HG02870 (cell line): ENCODE measurements around the gene ANKDD1A.

Source experiments
- ATAC-seq: cut with Tn5 transposase; IDR thresholded peaks from one replicate; pipeline ENCODE4 v1.9.1; 2021; ENCODE audit warnings: mild to moderate bottlenecking, moderate library complexity; ENCODE audit not compliant: unreplicated experiment

ANKDD1A gene

GRCh38 chr15:64911311-64912186, at the start of gene ANKDD1A:
ANKDD1A (plus strand) TSS chr15:64911902; CDS start chr15:64911931, 29 bp downstream.
- peak; percentile 54 for ATAC-seq

- no peak for ATAC-seq
Observed at GRCh38 chr15:64861960-64862359, 49.7 kb upstream of the ANKDD1A start.

GRCh38 chr15:64862408-64862807, 49.3 kb upstream of the ANKDD1A start:
- ATAC-seq = no peak

- ATAC-seq = no peak
Observed at GRCh38 chr15:64864068-64864467, 47.6 kb upstream of the ANKDD1A start.

GRCh38 chr15:64865126-64865997, 46.3 kb upstream of the ANKDD1A start:
- ATAC-seq = no peak

- no peak for ATAC-seq
Observed at GRCh38 chr15:64865998-64866520, 45.6 kb upstream of the ANKDD1A start.

GRCh38 chr15:64869501-64869900, 42.2 kb upstream of the ANKDD1A start:
- no peak for ATAC-seq

- ATAC-seq = no peak
Observed at GRCh38 chr15:64870353-64870752, 41.3 kb upstream of the ANKDD1A start.

- no peak for ATAC-seq
Observed at GRCh38 chr15:64875641-64876223, 36.0 kb upstream of the ANKDD1A start.

GRCh38 chr15:64877435-64877834, 34.3 kb upstream of the ANKDD1A start:
- ATAC-seq = no peak

- no peak for ATAC-seq
Observed at GRCh38 chr15:64878705-64879104, 33.0 kb upstream of the ANKDD1A start.

GRCh38 chr15:64883100-64883581, 28.6 kb upstream of the ANKDD1A start:
- peak; percentile 48 for ATAC-seq

GRCh38 chr15:64883997-64884511, 27.6 kb upstream of the ANKDD1A start:
- peak; percentile 55 for ATAC-seq

- no peak for ATAC-seq
Observed at GRCh38 chr15:64884679-64885078, 27.0 kb upstream of the ANKDD1A start.

- ATAC-seq = no peak
Observed at GRCh38 chr15:64888336-64888735, 23.4 kb upstream of the ANKDD1A start.

- no peak for ATAC-seq
Observed at GRCh38 chr15:64891561-64891960, 20.1 kb upstream of the ANKDD1A start.

- no peak for ATAC-seq
Observed at GRCh38 chr15:64892847-64893403, 18.8 kb upstream of the ANKDD1A start.

- peak; percentile 60 for ATAC-seq
Observed at GRCh38 chr15:64893481-64894394, 18.0 kb upstream of the ANKDD1A start.

- ATAC-seq = peak; percentile 20
Observed at GRCh38 chr15:64894395-64895056, 17.2 kb upstream of the ANKDD1A start.
